Mucosa of descending colon (tissue), 3 donors: ENCODE data around the gene STRIP2. TPM values are rescaled to one million over a fixed set of nuclear protein-coding genes. Genes with fewer than 3 reads are reported as not detected.
"Not testable (repeated sequence)": the region's sequence is repeated elsewhere in the genome, so short reads cannot be mapped to it uniquely, and the experiment has no call there.

Source experiments
- ATAC-seq: fragments of 200-7000 bp; cut with Tn5 transposase; one replicate; pipeline ENCODE4 v1.9.1; 2020; ENCODE audit warnings: mild to moderate bottlenecking, moderate library complexity
- DNase-seq, 3 donors: peaks; one replicate each; pipeline ENCODE4 v3.0.0-alpha.2; 2020
- H3K36me3 ChIP-seq: fragments of 200-600 bp; one replicate; pipeline ENCODE4 v1.8.0; 2021; ENCODE audit warnings: low read depth, mild to moderate bottlenecking
- H3K4me1 ChIP-seq: fragments of 200-600 bp; one replicate; pipeline ENCODE4 v1.8.0; 2021; ENCODE audit warnings: low read depth, mild to moderate bottlenecking
- H3K4me3 ChIP-seq: fragments of 200-600 bp; one replicate; pipeline ENCODE4 v1.8.0; 2021; ENCODE audit warnings: mild to moderate bottlenecking
- H3K9me3 ChIP-seq: fragments of 200-600 bp; one replicate; pipeline ENCODE4 v1.8.0; 2021; ENCODE audit warnings: mild to moderate bottlenecking
- intact Hi-C, 2 donors: fragments of 100-400 bp; cut with DNase I in 1 of 2; cut with micrococcal nuclease in 1 of 2; formaldehyde crosslinking; loops; one replicate each; pipeline versions ENCODE4 v1.11.0 to v1.11.1; 2022; cut with DNase I, micrococcal nuclease
- total RNA-seq, 3 donors: library from RNA; stranded (reverse); fragmentation: NEBNext Ultra II Directional in 2 of 3; extraction: Animal tissue kit (Norgen Biotek cat#: 25700) in 2 of 3; gene quantifications; one replicate each; pipeline versions ENCODE4 v1.2.1 to v1.2.4, GENCODE V29; 2021 to 2023
- TF ChIP-seq, protein P1 (sequence below): fragments of 200-600 bp; IDR thresholded peaks from one replicate; pipeline ENCODE4 v1.8.0; 2022; ENCODE audit warnings: antibody characterized with exemption, mild to moderate bottlenecking
- donor health status: DM: no; HTN: no; CAD: no; lungs with moderate emphysema.
- donor health status: DM: no; HTN: no; CAD: no.
- donor health status: DM: no; HTN: yes; CAD: no.

The STRIP2 gene
- total RNA-seq, 3 donors from 2014 or later: 0.09 to 1.3 (median 1.3) TPM

DNA sequence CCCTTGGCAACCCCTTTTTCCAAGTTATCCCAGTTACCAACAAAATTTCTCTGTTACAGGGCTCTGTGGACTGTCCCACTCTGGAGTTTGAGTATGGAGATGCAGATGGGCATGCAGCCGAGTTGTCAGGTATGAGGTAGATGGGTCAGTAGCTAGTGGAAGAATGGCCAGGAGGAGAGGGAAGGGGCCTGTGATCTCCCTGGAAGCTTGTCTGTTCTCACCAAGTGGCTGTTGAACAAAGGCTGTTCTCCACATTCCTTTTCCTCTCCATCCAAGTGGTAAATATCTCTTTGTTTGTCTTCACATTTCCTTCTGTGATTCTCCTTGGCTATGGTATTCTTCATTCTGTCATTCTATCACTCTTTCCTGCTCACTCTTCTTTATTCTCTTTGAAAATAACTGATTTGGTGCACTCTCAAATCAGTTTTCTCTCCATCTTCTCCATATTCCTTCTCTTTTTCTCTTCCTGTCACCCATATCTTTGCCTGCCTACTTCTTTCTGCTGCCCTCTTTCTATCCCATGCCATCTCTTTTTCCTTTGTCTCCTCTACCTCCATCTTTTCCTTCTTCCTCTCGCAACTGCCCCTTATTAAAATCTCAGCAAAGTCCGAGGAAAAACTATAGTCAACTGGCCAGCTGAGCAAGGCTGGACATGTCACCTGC, 5.9 kb downstream of the STRIP2 start:
- no peaks in the 10 kb centered on the region for H3K9me3 ChIP-seq
- H3K4me1 ChIP-seq: peaks cover 2% of the 10 kb centered on the region
- no peak for ATAC-seq
- no peaks in the 10 kb centered on the region for H3K36me3 ChIP-seq
- intact Hi-C loops: no loop called here
- TF ChIP-seq, protein P1, sequence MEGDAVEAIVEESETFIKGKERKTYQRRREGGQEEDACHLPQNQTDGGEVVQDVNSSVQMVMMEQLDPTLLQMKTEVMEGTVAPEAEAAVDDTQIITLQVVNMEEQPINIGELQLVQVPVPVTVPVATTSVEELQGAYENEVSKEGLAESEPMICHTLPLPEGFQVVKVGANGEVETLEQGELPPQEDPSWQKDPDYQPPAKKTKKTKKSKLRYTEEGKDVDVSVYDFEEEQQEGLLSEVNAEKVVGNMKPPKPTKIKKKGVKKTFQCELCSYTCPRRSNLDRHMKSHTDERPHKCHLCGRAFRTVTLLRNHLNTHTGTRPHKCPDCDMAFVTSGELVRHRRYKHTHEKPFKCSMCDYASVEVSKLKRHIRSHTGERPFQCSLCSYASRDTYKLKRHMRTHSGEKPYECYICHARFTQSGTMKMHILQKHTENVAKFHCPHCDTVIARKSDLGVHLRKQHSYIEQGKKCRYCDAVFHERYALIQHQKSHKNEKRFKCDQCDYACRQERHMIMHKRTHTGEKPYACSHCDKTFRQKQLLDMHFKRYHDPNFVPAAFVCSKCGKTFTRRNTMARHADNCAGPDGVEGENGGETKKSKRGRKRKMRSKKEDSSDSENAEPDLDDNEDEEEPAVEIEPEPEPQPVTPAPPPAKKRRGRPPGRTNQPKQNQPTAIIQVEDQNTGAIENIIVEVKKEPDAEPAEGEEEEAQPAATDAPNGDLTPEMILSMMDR: no peak
- DNase-seq: no peak
- H3K4me3 ChIP-seq: no peak overlapping the region

DNA sequence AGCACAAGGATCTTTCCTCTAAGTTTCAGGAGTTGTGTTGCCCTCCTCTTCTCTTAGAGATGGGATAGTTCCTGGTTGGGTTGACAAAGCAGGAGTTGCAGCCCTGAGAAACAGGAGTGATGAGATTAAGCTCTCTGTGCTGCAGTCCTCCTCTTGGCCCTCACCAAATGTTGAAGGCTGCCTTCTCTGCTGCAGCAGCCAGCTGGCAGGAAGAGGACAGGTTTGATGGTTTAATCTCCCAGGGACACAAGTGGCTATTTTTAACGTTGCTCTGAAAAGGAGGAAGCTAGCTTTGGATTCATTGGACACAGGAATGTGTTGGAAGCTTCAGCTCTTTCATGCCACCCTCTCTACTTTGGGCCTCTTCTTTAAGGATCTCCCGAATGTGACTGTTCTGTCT, 9.4 kb downstream of the STRIP2 start:
- no peak for DNase-seq
- Histone ChIP-seq H3K4me3 (no peak overlapping the region), H3K4me1 (no peaks in the 10 kb centered on the region), H3K9me3 (peaks cover 5% of the 10 kb centered on the region), H3K36me3 (no peaks in the 10 kb centered on the region)
- intact Hi-C loops: no loop called here
- TF ChIP-seq, protein P1: no peak
- ATAC-seq: no peak

DNA sequence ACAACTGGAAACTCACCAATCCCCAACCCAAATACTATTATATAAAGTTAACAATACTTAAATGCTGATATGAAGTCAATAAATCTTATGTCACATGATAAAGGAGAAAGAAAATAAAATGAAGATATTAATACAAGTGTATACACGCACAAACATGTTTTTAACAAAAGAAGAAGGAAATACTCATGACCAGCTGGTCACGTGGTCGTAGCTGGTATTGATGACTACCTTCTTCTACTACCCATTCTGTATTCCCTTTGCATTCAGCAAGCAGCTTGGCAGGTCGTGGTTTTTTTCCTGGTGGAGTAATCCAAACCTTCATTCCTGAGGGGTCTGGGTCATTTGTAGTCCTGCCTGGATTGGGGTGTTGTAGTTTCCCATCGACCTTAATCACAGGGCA, 10.5 kb downstream of the STRIP2 start:
- DNase-seq, ATAC-seq, H3K4me1 ChIP-seq, H3K9me3 ChIP-seq, H3K4me3 ChIP-seq, H3K36me3 ChIP-seq, intact Hi-C loops: not testable (repeated sequence)

DNA sequence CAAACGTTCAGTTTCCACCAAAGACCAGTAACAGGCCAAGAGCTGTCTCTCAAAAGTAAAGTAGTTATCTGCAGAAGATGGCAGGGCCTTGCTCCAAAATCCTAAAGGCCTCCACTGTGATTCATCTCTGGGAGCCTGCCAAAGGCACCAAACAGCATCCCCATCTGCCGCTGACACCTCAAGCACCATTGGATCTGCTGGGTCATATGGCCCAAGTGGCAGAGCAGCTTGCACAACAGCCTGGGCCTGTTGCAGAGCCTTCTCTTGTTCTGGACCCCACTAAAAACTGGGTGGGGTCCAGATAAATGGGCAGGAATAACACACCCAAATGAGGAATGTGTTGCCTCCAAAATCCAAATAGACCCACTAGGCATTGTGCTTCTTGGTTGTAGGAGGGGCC, 12.7 kb downstream of the STRIP2 start:
- DNase-seq, H3K9me3 ChIP-seq, ATAC-seq, H3K36me3 ChIP-seq, H3K4me3 ChIP-seq, intact Hi-C loops, H3K4me1 ChIP-seq: not testable (repeated sequence)

DNA sequence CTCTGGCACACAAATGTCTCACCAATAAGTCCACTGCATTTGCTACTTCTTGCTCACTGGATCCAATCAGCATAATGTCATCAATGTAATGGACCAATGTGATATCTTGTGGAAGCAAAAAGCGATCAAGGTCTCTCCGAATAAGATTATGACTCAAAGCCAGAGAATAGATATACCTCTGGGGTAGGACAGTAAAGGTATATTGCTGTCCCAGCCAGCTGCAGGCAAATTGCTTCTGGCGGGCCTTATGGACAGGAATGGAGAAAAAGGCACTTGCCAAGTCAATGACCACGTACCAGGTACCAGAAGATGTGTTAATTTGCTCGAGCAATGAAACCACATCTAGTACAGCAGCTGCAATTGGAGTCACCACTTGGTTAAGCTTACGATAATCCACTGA, 13.2 kb downstream of the STRIP2 start:
- H3K9me3 ChIP-seq, H3K36me3 ChIP-seq, intact Hi-C loops, H3K4me1 ChIP-seq, DNase-seq, ATAC-seq, H3K4me3 ChIP-seq: not testable (repeated sequence)

DNA sequence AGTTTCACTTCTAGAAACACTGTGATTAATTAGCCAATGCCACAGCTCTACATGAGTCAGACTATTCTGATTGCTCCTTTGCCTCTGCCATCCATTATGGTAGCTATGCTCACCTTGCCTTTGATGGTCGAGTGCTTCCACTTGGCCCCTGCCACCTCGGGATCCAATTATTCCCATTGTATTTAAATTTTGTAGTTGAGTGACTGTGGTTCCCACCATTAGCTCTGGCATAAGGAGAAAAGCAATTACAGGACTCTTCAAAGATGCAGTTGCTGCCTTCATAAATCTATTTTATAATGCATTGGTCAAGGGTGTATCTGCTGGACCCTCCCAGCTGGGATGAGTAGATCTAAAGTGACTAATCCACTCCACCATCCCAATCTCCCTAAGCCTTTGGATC, 14.4 kb downstream of the STRIP2 start:
- H3K4me1 ChIP-seq, ATAC-seq, H3K4me3 ChIP-seq, DNase-seq, intact Hi-C loops, H3K9me3 ChIP-seq, H3K36me3 ChIP-seq: not testable (repeated sequence)

DNA sequence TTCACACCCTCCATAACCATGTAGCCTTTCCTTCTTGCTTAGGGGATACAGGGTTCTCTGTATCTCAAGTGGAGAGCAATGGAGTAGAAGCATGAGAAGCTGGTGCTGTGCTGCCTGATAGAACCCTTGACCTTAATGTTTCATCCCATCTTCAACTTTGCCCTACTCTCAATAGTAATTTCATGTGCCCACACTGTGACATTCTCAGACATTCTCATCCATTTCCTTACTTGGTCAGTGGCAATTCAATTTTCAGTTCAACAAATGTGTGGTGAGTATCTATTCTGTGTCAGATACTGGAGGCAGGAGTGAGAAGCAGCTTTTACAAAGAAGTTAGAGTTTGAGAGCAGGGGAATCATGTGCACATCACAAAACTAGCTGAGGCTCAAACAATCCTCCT, 16.1 kb downstream of the STRIP2 start:
- H3K36me3 ChIP-seq: no peaks in the 10 kb centered on the region
- peaks cover 6% of the 10 kb centered on the region for H3K9me3 ChIP-seq
- no peaks in the 10 kb centered on the region for H3K4me1 ChIP-seq
- DNase-seq (no peak), ATAC-seq (no peak)
- H3K4me3 ChIP-seq: no peak overlapping the region
- intact Hi-C loops: no loop called here
- TF ChIP-seq, protein P1: no peak

DNA sequence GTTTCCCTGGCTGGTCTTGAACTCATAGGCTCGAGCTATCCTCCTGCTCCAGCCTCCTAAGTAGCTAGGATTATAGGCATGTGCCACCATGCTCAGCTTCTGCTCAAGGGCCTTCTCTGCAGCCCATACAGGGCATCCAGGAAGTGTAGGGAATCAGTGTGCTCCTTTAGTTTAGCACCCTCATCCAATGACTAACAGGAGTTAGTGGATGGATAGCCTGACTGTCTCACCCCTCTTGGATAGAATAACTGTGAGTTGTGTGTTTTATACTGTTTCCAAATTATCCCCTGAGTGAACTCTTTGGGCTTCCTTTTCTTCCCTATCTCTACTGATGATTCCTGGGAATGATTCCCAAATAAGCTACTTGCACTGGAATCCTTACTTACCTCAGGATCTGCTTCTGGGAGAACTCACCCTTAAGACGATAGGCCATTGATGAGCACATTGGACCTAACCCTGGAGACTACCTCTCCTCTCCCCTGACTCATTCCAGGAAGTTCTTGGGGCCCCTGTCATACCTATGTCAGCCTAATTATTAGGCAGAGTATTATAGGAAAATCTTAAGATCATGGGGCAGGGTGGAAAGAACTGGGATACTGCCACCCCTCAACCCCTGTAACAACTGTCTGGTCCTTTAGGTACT, 18.5 kb downstream of the STRIP2 start:
- TF ChIP-seq, protein P1: no peak
- no peak for ATAC-seq
- Histone ChIP-seq H3K9me3 (peaks cover 6% of the 10 kb centered on the region), H3K4me1 (no peaks in the 10 kb centered on the region), H3K4me3 (no peak overlapping the region), H3K36me3 (no peaks in the 10 kb centered on the region)
- DNase-seq: no peak
- intact Hi-C loops: no loop called here
